Lower lobe of right lung (tissue), 2 donors: ENCODE results near the gene PHACTR3. TPM values are rescaled to one million over a fixed set of nuclear protein-coding genes. Genes with fewer than 3 reads are reported as not detected.

Experiments used
- ATAC-seq, 2 donors: fragments of 200-7000 bp; cut with Tn5 transposase; one replicate each; pipeline ENCODE4 v1.9.1; 2020 to 2022; ENCODE audit warnings: mild to moderate bottlenecking in 2 of 2, moderate library complexity in 2 of 2
- DNase-seq: peaks from one replicate; pipeline ENCODE4 v3.0.0-alpha.2; 2020
- H3K27ac ChIP-seq: fragments of 200-600 bp; one replicate; pipeline ENCODE4 v1.8.0; 2022
- H3K27me3 ChIP-seq: fragments of 200-600 bp; one replicate; pipeline ENCODE4 v1.8.0; 2022; ENCODE audit warnings: low read depth
- H3K36me3 ChIP-seq: fragments of 200-600 bp; one replicate; pipeline ENCODE4 v1.8.0; 2022; ENCODE audit warnings: mild to moderate bottlenecking
- H3K4me1 ChIP-seq: fragments of 200-600 bp; one replicate; pipeline ENCODE4 v1.8.0; 2022
- H3K4me3 ChIP-seq: fragments of 200-600 bp; one replicate; pipeline ENCODE4 v1.8.0; 2022; ENCODE audit warnings: mild to moderate bottlenecking
- H3K9me3 ChIP-seq: fragments of 200-600 bp; one replicate; pipeline ENCODE4 v1.8.0; 2022
- CTCF ChIP-seq: fragments of 200-600 bp; IDR thresholded peaks from one replicate; pipeline ENCODE4 v1.8.0; 2022; ENCODE audit warnings: antibody characterized with exemption, mild to moderate bottlenecking
- intact Hi-C: fragments of 100-400 bp; cut with DNase I; formaldehyde crosslinking; loops from one replicate; pipeline ENCODE4 v1.11.0; 2022
- total RNA-seq: library from RNA; stranded (reverse); fragmentation: NEBNext Ultra II Directional; extraction: Animal tissue kit (Norgen Biotek cat#: 25700); gene quantifications from one replicate; pipeline ENCODE4 v1.2.1, GENCODE V29; 2021
- donor health status: DM: no; HTN: yes; CAD: no; lungs with severe emphysema.

The PHACTR3 gene
- total RNA-seq, 1 donor from 2014 or later, result 9.0 TPM

DNA sequence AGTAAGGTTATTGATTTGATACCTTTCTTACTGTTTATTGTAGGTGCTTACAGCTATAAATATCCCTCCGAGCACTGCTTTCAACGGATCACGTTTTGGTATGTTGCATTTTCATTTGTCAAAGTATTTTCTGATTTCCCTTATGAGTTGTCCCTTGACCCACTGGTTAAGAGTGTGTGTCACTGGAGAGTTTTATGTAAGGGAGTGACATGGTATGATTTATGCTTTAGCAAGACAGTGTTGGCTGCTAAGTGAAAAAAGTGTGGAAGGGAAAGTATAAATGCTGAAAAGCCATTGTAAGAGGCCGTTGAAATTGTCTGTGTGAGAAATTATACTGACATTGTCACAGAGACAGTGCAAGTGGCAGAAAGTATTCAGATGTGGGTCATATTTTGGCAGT, 257.1 kb downstream of the PHACTR3 start:
- Histone ChIP-seq H3K36me3 (no peaks in the 10 kb centered on the region), H3K4me3 (no peak overlapping the region), H3K27me3 (no peaks in the 10 kb centered on the region), H3K27ac (no peak overlapping the region), H3K9me3 (no peaks in the 10 kb centered on the region), H3K4me1 (no peaks in the 10 kb centered on the region)
- no peak for TF ChIP-seq CTCF
- intact Hi-C loops, result no loop called here
- ATAC-seq (no peak), DNase-seq (no peak)

DNA sequence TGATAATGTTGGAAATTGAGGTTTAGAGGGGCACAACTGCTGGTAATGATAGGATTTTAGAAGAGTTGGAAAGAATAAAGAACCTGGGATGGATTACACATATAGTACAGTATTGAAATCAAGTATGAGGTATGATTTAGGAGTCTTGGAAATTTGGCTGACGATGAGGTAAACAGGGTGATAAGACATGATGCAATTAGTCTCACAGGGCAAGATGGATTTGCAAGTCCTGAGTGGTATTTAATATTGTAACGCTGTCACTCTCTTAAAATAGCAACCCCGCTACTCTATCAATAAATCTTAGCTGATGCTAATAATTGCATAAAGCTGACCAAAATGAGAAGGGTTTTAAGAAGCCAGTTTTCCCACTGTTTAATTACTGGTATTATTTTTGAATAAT, 258.7 kb downstream of the PHACTR3 start:
- DNase-seq (no peak), ATAC-seq (no peak)
- H3K27me3 ChIP-seq, result no peaks in the 10 kb centered on the region
- no peak overlapping the region for H3K4me3 ChIP-seq
- H3K4me1 ChIP-seq, result no peaks in the 10 kb centered on the region
- no peaks in the 10 kb centered on the region for H3K9me3 ChIP-seq
- no peak for TF ChIP-seq CTCF
- H3K27ac ChIP-seq, result no peak overlapping the region
- H3K36me3 ChIP-seq, result no peaks in the 10 kb centered on the region
- intact Hi-C loops, result no loop called here

DNA sequence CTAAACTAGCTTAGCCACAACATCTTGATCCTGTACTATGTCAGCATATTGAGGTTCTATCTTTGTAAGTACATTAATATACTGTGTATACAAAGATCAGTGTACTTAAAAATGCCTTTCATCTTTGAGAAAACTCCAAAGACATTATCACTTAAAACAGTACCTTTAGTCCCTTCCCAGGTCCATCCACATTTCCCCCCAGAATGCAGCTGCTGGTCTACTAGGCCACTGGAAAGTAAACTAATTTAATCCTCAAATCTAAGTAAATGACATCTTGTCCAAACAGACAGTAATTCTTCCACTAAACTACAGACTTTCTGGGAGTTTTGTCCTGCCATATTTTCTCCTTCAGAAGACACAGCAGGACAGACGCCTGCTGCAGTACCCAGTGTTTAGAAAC, 260.4 kb downstream of the PHACTR3 start:
- no peaks in the 10 kb centered on the region for H3K27me3 ChIP-seq
- DNase-seq, result no peak
- no peak for ATAC-seq
- no peak overlapping the region for H3K27ac ChIP-seq
- intact Hi-C loops, result no loop called here
- no peaks in the 10 kb centered on the region for H3K9me3 ChIP-seq
- H3K4me1 ChIP-seq, result no peaks in the 10 kb centered on the region
- H3K36me3 ChIP-seq, result no peaks in the 10 kb centered on the region
- no peak for TF ChIP-seq CTCF
- no peak overlapping the region for H3K4me3 ChIP-seq

- intact Hi-C loops, result no loop called here
- Histone ChIP-seq H3K27me3 (no peaks in the 10 kb centered on the region), H3K9me3 (no peaks in the 10 kb centered on the region), H3K27ac (no peak overlapping the region), H3K36me3 (no peaks in the 10 kb centered on the region), H3K4me3 (no peak overlapping the region), H3K4me1 (no peaks in the 10 kb centered on the region)
- ATAC-seq (no peak), DNase-seq (no peak)
- TF ChIP-seq CTCF, result no peak
Observed at GRCh38 chr20:59866338-59866737, 262.0 kb downstream of the PHACTR3 start.

GRCh38 chr20:59871096-59871495, 266.8 kb downstream of the PHACTR3 start:
- no peak for TF ChIP-seq CTCF
- Histone ChIP-seq H3K4me3 (no peak overlapping the region), H3K9me3 (no peaks in the 10 kb centered on the region), H3K27me3 (no peaks in the 10 kb centered on the region), H3K4me1 (no peaks in the 10 kb centered on the region), H3K27ac (no peak overlapping the region), H3K36me3 (no peaks in the 10 kb centered on the region)
- ATAC-seq, result no peak
- intact Hi-C loops, result no loop called here
- no peak for DNase-seq

- no peak for ATAC-seq
- intact Hi-C loops, result no loop called here
- Histone ChIP-seq H3K27ac (no peak overlapping the region), H3K4me3 (no peak overlapping the region), H3K36me3 (no peaks in the 10 kb centered on the region), H3K4me1 (no peaks in the 10 kb centered on the region), H3K27me3 (no peaks in the 10 kb centered on the region), H3K9me3 (no peaks in the 10 kb centered on the region)
- no peak for TF ChIP-seq CTCF
- DNase-seq, result no peak
Observed at GRCh38 chr20:59873409-59873808, 269.1 kb downstream of the PHACTR3 start.
